Measurements from ENCODE around the gene FREM1.

GRCh38 chr9:14761584-14761983 is 148.6 kb downstream of the FREM1 start:
- TF ChIP-seq NFIC (IDR thresholded peaks at IDR 0.05) (no peak), EGR1 (IDR thresholded peaks at IDR 0.05) (no peak)

Data from Ishikawa (cell line).